Raji (cell line): ENCODE data around the gene UBE3D.

Experiments used
- POLR2A ChIP-seq: IDR thresholded peaks from 2 replicates; pipeline ENCODE4 v1.6.1; 2011; ENCODE audit warnings: low read depth, low read length, control low read depth; ENCODE audit not compliant: insufficient read depth

The UBE3D gene

DNA sequence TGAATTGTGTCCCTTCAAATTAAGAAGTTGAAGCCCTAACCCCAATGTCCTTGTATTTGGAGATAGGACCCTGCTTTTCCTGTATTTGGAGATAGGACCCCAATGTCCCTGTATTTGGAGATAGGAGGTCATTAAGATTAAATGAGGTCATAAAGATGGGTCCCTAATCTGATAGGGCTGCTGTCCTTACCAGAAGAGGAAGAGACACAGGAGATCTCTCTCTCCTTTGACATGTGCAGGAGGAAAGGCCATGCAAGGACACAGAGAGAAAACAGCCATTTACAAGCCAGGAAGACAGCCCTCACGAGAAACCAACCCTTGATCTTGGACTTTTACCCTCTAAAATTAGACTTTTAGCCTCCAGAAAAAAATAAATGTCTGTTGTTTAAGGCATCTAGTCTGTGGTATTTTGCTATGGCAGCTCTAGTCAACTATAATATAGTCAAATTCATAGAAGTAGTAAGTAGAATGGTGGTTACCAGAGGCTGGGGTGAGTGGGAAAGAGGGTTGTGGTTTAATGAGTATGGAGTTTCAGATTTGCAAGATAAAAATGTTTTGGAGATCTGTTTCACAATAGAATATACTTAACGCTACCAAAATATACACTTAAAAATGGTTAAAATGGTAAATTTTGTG, 59.3 kb downstream of the UBE3D start:
- no peak for TF ChIP-seq POLR2A

DNA sequence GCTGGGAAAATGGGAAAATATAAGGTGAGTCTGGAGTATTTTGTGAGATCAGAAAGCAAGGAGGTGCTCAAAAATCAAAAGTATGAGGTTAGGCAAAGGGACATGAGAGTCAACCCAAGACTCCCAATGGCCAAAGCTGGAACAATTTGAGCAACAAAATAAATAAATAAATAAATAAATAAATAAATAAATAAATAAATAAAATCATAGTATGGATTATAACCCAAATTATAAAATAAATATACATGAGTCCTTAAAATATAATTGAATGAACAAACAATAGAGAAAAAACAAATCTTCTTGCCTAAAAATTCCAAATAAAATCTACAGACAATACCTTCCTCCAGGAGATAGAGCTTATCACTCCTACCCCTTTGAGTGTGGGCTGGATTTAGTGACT, 69.5 kb downstream of the UBE3D start:
- TF ChIP-seq POLR2A, result no peak

- no peak for TF ChIP-seq POLR2A
Measured at GRCh38 chr6:82995066-82995465, 70.6 kb downstream of the UBE3D start.

- no peak for TF ChIP-seq POLR2A
Measured at GRCh38 chr6:82989736-82990290, 75.8 kb downstream of the UBE3D start.

- no peak for TF ChIP-seq POLR2A
Measured at GRCh38 chr6:82988930-82989351, 76.7 kb downstream of the UBE3D start.

DNA sequence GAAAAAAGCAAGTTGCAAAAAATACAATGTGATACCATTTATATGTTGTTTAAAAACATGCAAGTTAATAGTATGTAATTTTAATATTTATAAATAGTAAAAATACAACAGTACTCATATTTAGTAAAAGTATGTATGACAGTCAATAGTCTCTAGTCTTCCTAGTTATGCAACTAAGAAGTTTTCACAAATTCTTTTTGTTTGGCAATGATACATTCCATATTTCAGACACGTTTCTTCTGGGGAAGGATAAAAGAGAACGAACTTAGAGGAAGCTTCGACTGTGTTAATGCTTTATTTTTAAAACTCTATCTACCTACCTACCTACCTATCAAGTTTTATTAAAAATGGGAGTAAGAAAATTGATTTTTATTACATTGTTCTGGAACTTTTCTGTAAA, 77.7 kb downstream of the UBE3D start:
- no peak for TF ChIP-seq POLR2A

DNA sequence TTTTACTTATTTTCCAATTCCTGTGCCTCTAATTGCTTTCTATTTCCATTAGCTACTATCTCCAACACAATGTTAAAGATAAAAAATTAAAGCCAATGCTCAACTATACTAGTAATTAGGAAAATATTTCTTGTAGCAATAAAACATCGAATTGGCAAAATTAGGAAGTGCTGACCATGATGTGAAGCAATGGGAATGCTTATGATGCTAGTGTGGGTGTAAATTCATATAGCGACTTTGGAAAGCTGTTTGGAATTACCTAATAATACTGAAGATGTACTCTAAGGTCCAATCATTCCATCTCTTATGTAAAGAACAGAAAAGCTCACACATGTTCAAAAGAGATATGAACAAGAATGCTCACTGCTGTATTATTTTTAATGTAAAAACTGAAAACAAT, 78.2 kb downstream of the UBE3D start:
- TF ChIP-seq POLR2A, result no peak

GRCh38 chr6:82984720-82985119, 80.9 kb downstream of the UBE3D start:
- TF ChIP-seq POLR2A, result no peak

DNA sequence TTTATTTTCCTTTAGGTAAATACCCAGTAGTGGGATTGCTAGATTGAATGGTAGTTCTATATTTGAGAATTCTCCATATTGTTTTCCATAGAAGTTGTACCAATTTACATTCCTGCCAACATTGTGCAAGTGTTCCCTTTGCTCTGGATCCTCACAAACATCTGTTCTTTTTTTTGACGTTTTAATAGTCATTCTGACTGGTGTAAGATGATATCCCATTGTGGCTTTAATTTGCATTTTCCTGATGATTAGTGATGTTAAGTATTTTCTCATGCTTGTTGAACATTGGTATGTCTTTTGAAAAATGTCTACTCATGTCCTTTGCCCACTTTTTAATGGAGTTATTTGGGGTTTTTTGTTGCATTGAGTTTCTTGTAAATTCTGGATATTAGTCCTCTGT, 85.6 kb downstream of the UBE3D start:
- TF ChIP-seq POLR2A, result no peak

- TF ChIP-seq POLR2A, result no peak
Measured at GRCh38 chr6:82979657-82980056, 86.0 kb downstream of the UBE3D start.

DNA sequence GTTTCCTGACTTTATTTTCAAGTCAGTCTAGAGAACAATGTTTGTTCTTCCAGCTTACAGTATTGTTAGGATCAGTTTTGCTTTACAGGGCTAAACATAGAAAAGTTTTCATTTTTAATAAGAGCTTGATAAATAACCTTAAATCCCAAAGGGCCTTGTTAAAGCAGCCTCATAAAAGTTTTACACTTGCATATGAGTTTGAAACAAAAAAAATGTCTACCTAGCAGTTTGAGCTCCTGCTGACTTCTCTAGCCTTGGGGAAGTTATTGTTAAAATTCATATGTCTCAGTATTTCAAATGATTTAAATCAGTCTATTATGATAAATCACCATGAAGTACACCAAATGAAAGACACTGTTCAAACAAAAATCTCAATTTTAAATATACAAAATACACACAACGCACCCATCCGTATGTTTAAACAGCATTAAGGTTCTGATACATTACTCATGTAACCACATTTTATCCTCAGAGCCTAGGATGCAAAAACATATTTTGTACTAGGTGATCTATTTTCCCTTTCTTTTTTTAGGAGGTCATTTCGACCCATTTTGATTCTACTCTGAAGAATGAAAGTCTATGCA, 87.2 kb downstream of the UBE3D start:
- TF ChIP-seq POLR2A, result no peak

DNA sequence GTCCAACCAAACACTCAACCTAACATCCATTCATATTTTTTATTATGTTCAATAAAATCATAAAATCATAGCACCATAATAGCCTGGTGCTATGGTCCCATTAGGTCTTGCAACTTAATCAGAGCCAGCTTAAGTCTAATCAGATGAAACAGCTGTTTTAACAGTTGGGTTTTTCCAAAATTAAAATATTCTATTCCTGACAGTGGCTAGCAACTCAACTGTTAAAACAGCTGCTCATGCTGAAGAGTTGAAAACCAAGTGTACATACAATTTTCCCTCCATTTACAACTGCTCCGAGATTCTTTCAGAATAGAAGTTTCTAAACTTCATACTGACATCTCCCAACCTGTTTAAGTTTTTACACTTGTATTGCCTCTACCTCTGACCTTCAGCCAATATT, 89.5 kb downstream of the UBE3D start:
- no peak for TF ChIP-seq POLR2A

DNA sequence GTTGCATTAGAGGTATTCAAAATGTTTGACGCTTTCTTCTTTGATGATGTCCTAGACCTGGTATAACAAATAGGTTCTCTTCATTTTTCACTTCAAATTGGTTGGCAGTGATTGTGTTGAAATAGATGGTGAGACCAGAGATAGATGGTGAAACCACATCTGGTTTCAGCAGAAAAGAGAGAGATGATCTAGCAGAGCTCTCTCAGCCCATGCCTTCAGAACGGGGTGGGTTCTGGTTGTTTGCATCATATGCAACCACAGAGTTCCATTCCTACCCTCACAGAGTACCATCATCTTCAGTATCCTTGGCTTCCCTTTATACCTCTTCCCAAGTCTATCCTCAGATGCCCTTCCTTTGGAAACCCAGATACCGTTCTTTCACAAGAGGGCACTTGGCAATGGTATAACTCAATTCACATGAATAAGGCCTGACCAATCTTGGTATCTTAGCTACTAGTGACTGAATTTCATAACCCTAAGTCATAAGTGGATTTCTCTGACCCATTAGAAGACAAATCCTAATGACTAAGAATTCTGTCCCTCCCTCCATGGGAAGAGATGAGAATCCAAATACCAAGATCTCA, 93.7 kb downstream of the UBE3D start:
- TF ChIP-seq POLR2A, result no peak

DNA sequence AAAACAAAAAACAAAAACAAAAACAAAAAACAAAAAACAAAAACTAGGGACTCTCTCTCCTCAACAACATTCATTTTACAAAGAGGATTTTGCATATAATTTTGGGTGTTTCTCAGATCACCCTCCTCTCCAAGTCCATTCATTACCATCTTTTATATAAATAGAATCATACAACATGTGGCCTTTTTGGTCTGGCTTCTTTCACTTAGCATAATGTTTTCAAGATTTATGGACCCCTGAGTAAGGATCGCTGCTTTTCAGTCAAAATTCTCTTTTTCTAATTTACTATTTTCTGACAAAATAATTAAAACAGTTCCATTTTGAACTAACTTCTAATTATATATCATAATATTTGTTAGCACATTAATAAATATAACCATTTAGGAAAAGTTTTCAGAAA, 94.8 kb downstream of the UBE3D start:
- no peak for TF ChIP-seq POLR2A

DNA sequence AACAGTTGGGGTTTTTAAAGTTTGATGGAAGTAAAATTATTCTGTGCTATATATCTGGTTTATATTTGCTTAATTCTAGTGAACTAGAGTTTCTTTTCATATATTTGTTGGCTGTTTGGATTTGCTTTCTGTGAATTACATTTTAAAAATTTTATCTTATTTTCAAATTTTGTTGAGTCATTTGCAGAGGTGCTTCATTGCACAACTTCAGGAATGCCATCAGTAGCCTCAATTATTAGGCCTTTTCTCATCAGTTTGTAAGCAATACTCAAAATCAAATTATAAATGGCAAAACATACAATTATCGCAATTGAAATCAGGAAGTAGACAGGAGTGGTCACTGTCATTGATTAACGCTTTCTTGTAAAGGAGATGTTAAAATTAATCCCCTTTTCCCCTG, 96.9 kb downstream of the UBE3D start:
- no peak for TF ChIP-seq POLR2A

GRCh38 chr6:82963191-82963925, 102.3 kb downstream of the UBE3D start:
- no peak for TF ChIP-seq POLR2A

- no peak for TF ChIP-seq POLR2A
Measured at GRCh38 chr6:82959385-82959941, 106.2 kb downstream of the UBE3D start.
